ENCODE measurements around the gene PDGFC.

GRCh38 chr4:156756118-156756517 lies 215.5 kb downstream of the PDGFC start:
- TF ChIP-seq CTCF (IDR thresholded peaks at IDR 0.05; ENCODE audit: poor library complexity, severe bottlenecking) = no peak
- no peak for TF ChIP-seq TAF1 (IDR thresholded peaks at IDR 0.05; ENCODE audit: low read depth)
- no peak for TF ChIP-seq POLR2AphosphoS5 (IDR thresholded peaks at IDR 0.05)
- no peak for TF ChIP-seq EP300 (conservative IDR thresholded peaks at IDR 0.05; ENCODE audit: poor library complexity, severe bottlenecking)
- no peak for TF ChIP-seq SMC3 (conservative IDR thresholded peaks at IDR 0.05; ENCODE audit: poor library complexity)
- TF ChIP-seq MXI1 (conservative IDR thresholded peaks at IDR 0.05; ENCODE audit: poor library complexity, severe bottlenecking) = no peak
- TF ChIP-seq RAD21 (conservative IDR thresholded peaks at IDR 0.05) = no peak
- no peak for TF ChIP-seq REST (IDR thresholded peaks at IDR 0.05; ENCODE audit: borderline replicate concordance)
